Mesendoderm (in vitro differentiated cells): ENCODE measurements around the gene VSTM2L.

ENCODE experiments used
- DNase-seq: peaks from one replicate; pipeline ENCODE4 v3.0.0; 2013
- H2AK5ac ChIP-seq: 2 replicates; pipeline ENCODE4 v1.6.1; 2013; ENCODE audit warnings: low read length, inconsistent platforms
- H2BK120ac ChIP-seq: 2 replicates; pipeline ENCODE4 v1.6.1; 2013; ENCODE audit warnings: low read depth, mild to moderate bottlenecking, low read length, moderate library complexity, mixed read lengths
- H2BK15ac ChIP-seq: replicated peaks from 2 replicates; pipeline ENCODE4 v1.6.1; 2013; ENCODE audit warnings: low read depth, mild to moderate bottlenecking, moderate library complexity
- H2BK5ac ChIP-seq: 2 replicates; pipeline ENCODE4 v1.6.1; 2013; ENCODE audit warnings: low read length, inconsistent platforms
- H3K18ac ChIP-seq: 2 replicates; pipeline ENCODE4 v1.6.1; 2013; ENCODE audit warnings: mild to moderate bottlenecking, low read length, mixed read lengths
- H3K23ac ChIP-seq: one replicate; pipeline ENCODE4 v1.6.1; 2013; ENCODE audit warnings: low read length
- H3K27ac ChIP-seq: 2 replicates; pipeline ENCODE4 v1.5.1; 2013; ENCODE audit warnings: low read depth, mild to moderate bottlenecking, inconsistent platforms, low read length, moderate library complexity
- H3K27me3 ChIP-seq: 2 replicates; pipeline ENCODE4 v1.6.1; 2013; ENCODE audit warnings: low read length, control low read depth, mild to moderate bottlenecking, inconsistent platforms; ENCODE audit not compliant: insufficient read depth, poor library complexity
- H3K36me3 ChIP-seq: 2 replicates; pipeline ENCODE4 v1.6.1; 2013; ENCODE audit warnings: low read length, inconsistent platforms; ENCODE audit not compliant: control insufficient read depth, insufficient read depth
- H3K4ac ChIP-seq: one replicate; pipeline ENCODE4 v1.6.1; 2013; ENCODE audit warnings: low read depth, mild to moderate bottlenecking, low read length, moderate library complexity
- H3K4me1 ChIP-seq: 2 replicates; pipeline ENCODE4 v1.6.1; 2013; ENCODE audit warnings: low read depth, low read length, inconsistent platforms; ENCODE audit not compliant: control insufficient read depth
- H3K4me2 ChIP-seq: 2 replicates; pipeline ENCODE4 v1.6.1; 2013; ENCODE audit warnings: low read length
- H3K4me3 ChIP-seq: 2 replicates; pipeline ENCODE4 v1.5.1; 2013; ENCODE audit warnings: mild to moderate bottlenecking, low read length
- H3K56ac ChIP-seq: one replicate; pipeline ENCODE4 v1.6.1; 2013; ENCODE audit warnings: low read length
- H3K79me1 ChIP-seq: 2 replicates; pipeline ENCODE4 v1.6.1; 2013; ENCODE audit warnings: low read length, inconsistent platforms
- H3K79me2 ChIP-seq: 2 replicates; pipeline ENCODE4 v1.6.1; 2013; ENCODE audit warnings: mild to moderate bottlenecking, low read length; ENCODE audit not compliant: control insufficient read depth, insufficient read depth
- H3K9ac ChIP-seq: 2 replicates; pipeline ENCODE4 v1.6.1; 2013; ENCODE audit warnings: low read length, inconsistent platforms
- H4K5ac ChIP-seq: one replicate; pipeline ENCODE4 v1.6.1; 2013; ENCODE audit warnings: low read length
- H4K8ac ChIP-seq: one replicate; pipeline ENCODE4 v1.6.1; 2013; ENCODE audit warnings: low read depth, mild to moderate bottlenecking, control low read depth, low read length, moderate library complexity
- WGBS: extraction: QIAGEN DNeasy Blood & Tissue Kit; methylation state at CpG from one replicate; pipeline ENCODE4 v1.1.7; 2013; ENCODE audit warnings: low lambda C conversion rate, missing lambda C conversion rate; ENCODE audit not compliant: insufficient coverage; ENCODE audit errors: extremely low coverage; 5-methylcytosine and 5-hydroxymethylcytosine counted together

VSTM2L gene

GRCh38 chr20:37888641-37889040 is 14.3 kb upstream of the VSTM2L start:
- H3K4me3 ChIP-seq, result no peak overlapping the region
- H3K79me2 ChIP-seq, result no peaks in the 10 kb centered on the region
- H2BK5ac ChIP-seq, result no peak overlapping the region
- no peak overlapping the region for H3K4ac ChIP-seq
- H3K18ac ChIP-seq, result no peak overlapping the region
- no peaks in the 10 kb centered on the region for H3K4me1 ChIP-seq
- no peak overlapping the region for H3K56ac ChIP-seq
- no peak overlapping the region for H4K8ac ChIP-seq
- no peaks in the 10 kb centered on the region for H3K27me3 ChIP-seq
- DNase-seq, result no peak
- H3K23ac ChIP-seq, result no peak overlapping the region
- no peaks in the 10 kb centered on the region for H3K79me1 ChIP-seq
- H3K4me2 ChIP-seq, result no peak overlapping the region
- H3K27ac ChIP-seq, result no peak overlapping the region
- no peaks in the 10 kb centered on the region for H3K36me3 ChIP-seq
- no peak overlapping the region for H2BK120ac ChIP-seq
- no peak overlapping the region for H2AK5ac ChIP-seq
- H4K5ac ChIP-seq, result no peak overlapping the region
- H2BK15ac ChIP-seq, result no peak overlapping the region
- no CpG with 5 or more reads among the region's 10 CpGs for WGBS
- no peak overlapping the region for H3K9ac ChIP-seq

- no peak overlapping the region for H3K56ac ChIP-seq
- no peak overlapping the region for H3K4ac ChIP-seq
- no CpG with 5 or more reads among the region's 5 CpGs for WGBS
These were observed 12.8 kb upstream of the VSTM2L start for GRCh38 chr20:37890108-37890507.

GRCh38 chr20:37890643-37891042 is 12.3 kb upstream of the VSTM2L start:
- Histone ChIP-seq H3K79me1 (no peaks in the 10 kb centered on the region), H3K79me2 (no peaks in the 10 kb centered on the region), H3K36me3 (no peaks in the 10 kb centered on the region), H2BK5ac (no peak overlapping the region), H2AK5ac (no peak overlapping the region), H3K23ac (no peak overlapping the region), H4K5ac (no peak overlapping the region), H3K4me1 (no peaks in the 10 kb centered on the region), H3K27me3 (no peaks in the 10 kb centered on the region), H3K4me3 (no peak overlapping the region), H3K9ac (no peak overlapping the region), H3K56ac (no peak overlapping the region), H2BK120ac (no peak overlapping the region), H3K4me2 (no peak overlapping the region), H3K27ac (no peak overlapping the region), H4K8ac (no peak overlapping the region), H3K4ac (no peak overlapping the region), H2BK15ac (no peak overlapping the region), H3K18ac (no peak overlapping the region)
- DNase-seq, result no peak
- whole genome bisulfite sequencing, result no CpG with 5 or more reads among the region's 13 CpGs

More at GRCh38 chr20:37890108-37890507, 12.8 kb upstream of the VSTM2L start:
- Histone ChIP-seq H3K4me3 (no peak overlapping the region), H4K5ac (no peak overlapping the region), H3K79me1 (no peaks in the 10 kb centered on the region), H3K27ac (no peak overlapping the region), H3K79me2 (no peaks in the 10 kb centered on the region), H4K8ac (no peak overlapping the region), H2BK15ac (no peak overlapping the region), H2BK120ac (no peak overlapping the region), H3K27me3 (no peaks in the 10 kb centered on the region), H3K18ac (no peak overlapping the region), H2AK5ac (no peak overlapping the region), H3K36me3 (no peaks in the 10 kb centered on the region), H3K23ac (no peak overlapping the region), H3K4me2 (no peak overlapping the region), H3K9ac (no peak overlapping the region), H3K4me1 (no peaks in the 10 kb centered on the region), H2BK5ac (no peak overlapping the region)
- DNase-seq, result no peak

GRCh38 chr20:37892001-37892400 is 10.9 kb upstream of the VSTM2L start:
- DNase-seq, result no peak
- no CpG with 5 or more reads among the region's 9 CpGs for WGBS

GRCh38 chr20:37893566-37894241 is 9.2 kb upstream of the VSTM2L start:
- no CpG with 5 or more reads among the region's 5 CpGs for WGBS
- H4K5ac ChIP-seq, result no peak overlapping the region
- H3K4me1 ChIP-seq, result peaks cover 3% of the 10 kb centered on the region
- H4K8ac ChIP-seq, result no peak overlapping the region
- H3K4ac ChIP-seq, result no peak overlapping the region
- no peak overlapping the region for H3K4me2 ChIP-seq
- no peak overlapping the region for H3K4me3 ChIP-seq
- H3K79me1 ChIP-seq, result no peaks in the 10 kb centered on the region
- no peaks in the 10 kb centered on the region for H3K27me3 ChIP-seq
- no peaks in the 10 kb centered on the region for H3K79me2 ChIP-seq
- H3K9ac ChIP-seq, result no peak overlapping the region
- no peak for DNase-seq
- no peak overlapping the region for H3K18ac ChIP-seq
- H2AK5ac ChIP-seq, result no peak overlapping the region
- no peak overlapping the region for H3K56ac ChIP-seq
- H2BK120ac ChIP-seq, result no peak overlapping the region
- no peaks in the 10 kb centered on the region for H3K36me3 ChIP-seq
- H2BK15ac ChIP-seq, result no peak overlapping the region
- no peak overlapping the region for H3K23ac ChIP-seq
- no peak overlapping the region for H3K27ac ChIP-seq
- H2BK5ac ChIP-seq, result no peak overlapping the region

More at GRCh38 chr20:37892001-37892400, 10.9 kb upstream of the VSTM2L start:
- Histone ChIP-seq H3K79me1 (no peaks in the 10 kb centered on the region), H3K79me2 (no peaks in the 10 kb centered on the region), H2BK5ac (no peak overlapping the region), H2BK15ac (no peak overlapping the region), H3K4ac (no peak overlapping the region), H3K27ac (no peak overlapping the region), H3K23ac (no peak overlapping the region), H3K56ac (no peak overlapping the region), H3K36me3 (no peaks in the 10 kb centered on the region), H3K4me3 (no peak overlapping the region), H4K5ac (no peak overlapping the region), H3K4me2 (no peak overlapping the region), H2AK5ac (no peak overlapping the region), H2BK120ac (no peak overlapping the region), H3K18ac (no peak overlapping the region), H3K9ac (no peak overlapping the region), H4K8ac (no peak overlapping the region), H3K27me3 (no peaks in the 10 kb centered on the region), H3K4me1 (peaks cover 2% of the 10 kb centered on the region)

- H4K8ac ChIP-seq, result no peak overlapping the region
- H3K56ac ChIP-seq, result no peak overlapping the region
- peaks cover 3% of the 10 kb centered on the region for H3K4me1 ChIP-seq
- no peak overlapping the region for H3K9ac ChIP-seq
- no peak overlapping the region for H2BK5ac ChIP-seq
- H3K18ac ChIP-seq, result no peak overlapping the region
- H2AK5ac ChIP-seq, result no peak overlapping the region
- H3K79me2 ChIP-seq, result no peaks in the 10 kb centered on the region
- H3K4me3 ChIP-seq, result no peak overlapping the region
- H3K27me3 ChIP-seq, result no peaks in the 10 kb centered on the region
- DNase-seq, result no peak
- no peaks in the 10 kb centered on the region for H3K79me1 ChIP-seq
- no CpG with 5 or more reads among the region's 4 CpGs for WGBS
- no peak overlapping the region for H4K5ac ChIP-seq
- H3K4me2 ChIP-seq, result no peak overlapping the region
- H3K27ac ChIP-seq, result no peak overlapping the region
- H3K23ac ChIP-seq, result peak overlapping the region; percentile 80
- H3K4ac ChIP-seq, result no peak overlapping the region
- H2BK120ac ChIP-seq, result no peak overlapping the region
- no peak overlapping the region for H2BK15ac ChIP-seq
- H3K36me3 ChIP-seq, result no peaks in the 10 kb centered on the region
These were observed 8.5 kb upstream of the VSTM2L start for GRCh38 chr20:37894454-37894853.
